HepG2 (cell line): ENCODE results near the gene PSMG4. TPM values are rescaled to one million over a fixed set of nuclear protein-coding genes. Genes with fewer than 3 reads are reported as not detected.

Source experiments
- ATAC-seq: fragments of 200-7000 bp; cut with Tn5 transposase; 3 replicates; pipeline ENCODE4 v1.9.1; 2020; ENCODE audit warnings: mild to moderate bottlenecking, moderate library complexity
- BruUV-seq: library from RNA; stranded (reverse); fragments of 400-500 nt; replicated peaks from 2 replicates; lab custom pipeline; 2021; lab: Mats Ljungman, UMichigan
- CTCF ChIA-PET: fragments of 300-600 bp; formaldehyde crosslinking; extraction: SDS; loops from one replicate; lab custom pipeline; 2021; ENCODE audit warnings: low total read pairs, inconsistent platforms, low intra/inter-chr PET ratio; lab: Yijun Ruan, JAX
- POLR2A ChIA-PET: fragments of 350-600 bp; sonication (Branson Sonifier 250); formaldehyde crosslinking; loops from one replicate; lab custom pipeline; 2020; ENCODE audit warnings: antibody characterized with exemption, inconsistent platforms; lab: Yijun Ruan, JAX
- DNase-seq: peaks from one replicate; pipeline ENCODE4 v3.0.0-alpha.2; 2015; ENCODE audit warnings: low spot score
- FAIRE-seq: peaks from 3 replicates; lab custom pipeline; 2011; peaks lifted over from hg19 to GRCh38; lab: Jason Lieb, UNC
- H2AFZ ChIP-seq: one replicate; pipeline ENCODE4 v1.6.1; 2011; ENCODE audit warnings: low read length, inconsistent platforms
- H3K27ac ChIP-seq: fragments of 300-600 bp; 3 replicates; pipeline ENCODE4 v1.8.0; 2011; ENCODE audit warnings: mixed run types, mild to moderate bottlenecking, mixed read lengths, low read length, inconsistent platforms; ENCODE audit not compliant: insufficient read depth; ENCODE audit errors: extremely low read length
- H3K27me3 ChIP-seq, 2 experiments: fragments of 200-600 bp in 1 of 2; 2 replicates in 1 of 2; 3 replicates in 1 of 2; pipeline versions ENCODE4 v1.6.0 to v1.8.0; 2011; ENCODE audit warnings: low read length in 2 of 2, mild to moderate bottlenecking in 2 of 2, moderate library complexity in 2 of 2, inconsistent platforms in 1 of 2; ENCODE audit not compliant: insufficient read depth in 2 of 2, control insufficient read depth in 1 of 2
- H3K36me3 ChIP-seq, 2 experiments: fragments of 200-600 bp in 1 of 2; replicated peaks in 1 of 2; 2 replicates in 1 of 2; 3 replicates in 1 of 2; pipeline versions ENCODE4 v1.5.1 to v1.8.0; 2011; ENCODE audit warnings: low read length in 2 of 2, inconsistent platforms in 1 of 2; ENCODE audit not compliant: insufficient read depth in 2 of 2, control insufficient read depth in 1 of 2
- H3K4me1 ChIP-seq: 2 replicates; pipeline ENCODE4 v1.5.1; 2012; ENCODE audit warnings: low read length, inconsistent platforms; ENCODE audit not compliant: insufficient read depth
- H3K4me2 ChIP-seq: 2 replicates; pipeline ENCODE4 v1.6.0; 2011; ENCODE audit warnings: low read depth, low read length, inconsistent platforms
- H3K4me3 ChIP-seq, 3 experiments: fragments of 200-600 bp in 1 of 3; sonication (generic), shearing (Covaris generic) in 1 of 3; replicated peaks in 1 of 3; 2 replicates each; pipeline ENCODE4 v1.5.1; 2011 to 2016; ENCODE audit warnings: low read length in 3 of 3, inconsistent platforms in 2 of 3, low read depth in 2 of 3, mild to moderate bottlenecking in 2 of 3, control low read depth in 1 of 3, mixed read lengths in 1 of 3; ENCODE audit not compliant: insufficient read depth in 1 of 3
- H3K79me2 ChIP-seq: one replicate; pipeline ENCODE4 v1.6.1; 2011; ENCODE audit warnings: low read length, inconsistent platforms; ENCODE audit not compliant: insufficient read depth
- H3K9ac ChIP-seq: 2 replicates; pipeline ENCODE4 v1.6.0; 2011; ENCODE audit warnings: mild to moderate bottlenecking, low read depth, low read length, inconsistent platforms; ENCODE audit not compliant: insufficient read depth
- H3K9me3 ChIP-seq: 2 replicates; pipeline ENCODE4 v1.5.1; 2012; ENCODE audit warnings: mild to moderate bottlenecking, low read length
- H4K20me1 ChIP-seq: 2 replicates; pipeline ENCODE4 v1.6.0; 2011; ENCODE audit warnings: inconsistent platforms, mild to moderate bottlenecking, low read length, moderate library complexity; ENCODE audit not compliant: insufficient read depth
- HINFP ChIP-seq: sonication (generic); formaldehyde crosslinking; IDR thresholded peaks from 2 replicates; pipeline ENCODE4 v1.4.0; 2020; ENCODE audit warnings: low read depth, mild to moderate bottlenecking, missing genetic modification reagents
- KDM5A ChIP-seq: fragments of 200-600 bp; sonication (generic); IDR thresholded peaks from 2 replicates; pipeline ENCODE4 v1.7.0; 2018; ENCODE audit warnings: antibody characterized with exemption, mild to moderate bottlenecking, low read length, borderline replicate concordance
- MED8 ChIP-seq: sonication (generic); formaldehyde crosslinking; IDR thresholded peaks from 2 replicates; pipeline ENCODE4 v1.8.1; 2023; ENCODE audit warnings: mild to moderate bottlenecking, missing genetic modification reagents; ENCODE audit not compliant: insufficient replicate concordance
- PATZ1 ChIP-seq: sonication (generic); formaldehyde crosslinking; IDR thresholded peaks from 2 replicates; pipeline ENCODE4 v1.4.0; 2020; ENCODE audit warnings: missing genetic modification reagents
- TFDP1 ChIP-seq: IDR thresholded peaks from 2 replicates; pipeline ENCODE4 v1.6.1; 2016; ENCODE audit warnings: missing compliant biosample characterization, missing genetic modification reagents, borderline replicate concordance
- ZHX2 ChIP-seq, 2 experiments: sonication (generic) in 1 of 2; formaldehyde crosslinking in 1 of 2; IDR thresholded peaks; 2 replicates each; pipeline versions ENCODE4 v1.6.1 to v1.9.0; 2014 to 2022; ENCODE audit warnings: antibody characterized with exemption in 1 of 2, borderline replicate concordance in 1 of 2, inconsistent platforms in 1 of 2, low read depth in 1 of 2, missing genetic modification reagents in 1 of 2
- ZNF292 ChIP-seq: sonication (generic); formaldehyde crosslinking; IDR thresholded peaks from 2 replicates; pipeline ENCODE4 v1.8.1; 2022; ENCODE audit warnings: mild to moderate bottlenecking, low read depth, missing genetic modification reagents, borderline replicate concordance
- WGBS: methylation state at CpG from one replicate; pipeline ENCODE4 v1.1.6; 2017; ENCODE audit warnings: low lambda C conversion rate; 5-methylcytosine and 5-hydroxymethylcytosine counted together
- in situ Hi-C: cut with HindIII; loops from 2 replicates; pipeline ENCODE4 v1.10.0; 2017; ENCODE audit warnings: low pct_unique_long_range_greater_than_20kb; ENCODE audit not compliant: extremely low pct_ligation_motif_present
- intact Hi-C: fragments of 100-400 bp; cut with micrococcal nuclease; formaldehyde crosslinking; loops from one replicate; pipeline ENCODE4 v1.10.0; 2022; ENCODE audit not compliant: unreplicated experiment
- polyA plus RNA-seq, 8 experiments: library from polyadenylated mRNA; depleted of rRNA in 3 of 8; stranded (reverse) in 7 of 8; unstranded in 1 of 8; fragments of >200 nt; fragmentation: Illumina TruSeq in 4 of 8; extraction: Trizol in 4 of 8; gene quantifications; 2 replicates each; pipeline versions ENCODE4 v1.2.1 to v1.2.3, GENCODE V29; 2011 to 2016; ENCODE audit warnings: low read depth in 4 of 8, missing spikeins in 1 of 8, mixed read lengths in 1 of 8; ENCODE audit not compliant: insufficient read depth in 1 of 8
- total RNA-seq, 5 experiments: library from RNA; depleted of rRNA; stranded (reverse); fragments of >200 nt; fragmentation: Illumina TruSeq; extraction: Trizol; gene quantifications; 2 replicates each; pipeline ENCODE4 v1.2.3, GENCODE V29; 2016; ENCODE audit warnings: low read depth in 1 of 5

The PSMG4 gene
- total and polyA plus RNA-seq, 2 of the 13 experiments (the other 11 are each of a cell fraction or from before 2014, with no cell fraction given) = 28.5 to 32.8 TPM

- TF ChIP-seq ZHX2 (IDR thresholded peaks at IDR 0.05; ENCODE audit: low read depth) = no peak
- TF ChIP-seq ZHX2 (CRISPR knock-in tag; IDR thresholded peaks at IDR 0.05; ENCODE audit: borderline replicate concordance) = no peak
- TF ChIP-seq, all 625 proteins: peak for 0
Measured at GRCh38 chr6:3220366-3220765, 38.4 kb upstream of the PSMG4 start (continued).

- ATAC-seq = no peak
- BruUV-seq = no TSS peak
- no peak for TF ChIP-seq PATZ1 (CRISPR knock-in tag)
- TF ChIP-seq ZNF292 (CRISPR knock-in tag) = no peak
- TF ChIP-seq TFDP1 = no peak
- TF ChIP-seq KDM5A = no peak
- TF ChIP-seq HINFP (CRISPR knock-in tag) = no peak
- no peak for TF ChIP-seq MED8 (CRISPR knock-in tag)
- H3K36me3 ChIP-seq = no peaks in the 10 kb centered on the region
- H3K27me3 ChIP-seq = peaks cover 11 to 52% of the 10 kb centered on the region in 2 experiments
- intact Hi-C loops = no loop called here
- in situ Hi-C loops = no loop called here
- no peaks in the 10 kb centered on the region for H3K9me3 ChIP-seq
- H3K9ac ChIP-seq = no peak overlapping the region
- no peak overlapping the region for H2AFZ ChIP-seq
- 53% methylated on average over 4 of the region's 4 CpGs for WGBS
- H3K4me1 ChIP-seq = peaks cover 4% of the 10 kb centered on the region
- ChIA-PET CTCF (no interaction called here), POLR2A (no interaction called here)
- no peak for FAIRE-seq
- H3K4me2 ChIP-seq = no peak overlapping the region
- H4K20me1 ChIP-seq = peaks cover 6% of the 10 kb centered on the region; the same call in 1 of the 2 replicates
- DNase-seq = no peak
- H3K4me3 ChIP-seq = no peak overlapping the region
- H3K79me2 ChIP-seq = no peaks in the 10 kb centered on the region
- H3K27ac ChIP-seq = no peak overlapping the region
Measured at GRCh38 chr6:3221578-3221977, 37.2 kb upstream of the PSMG4 start.
